Right atrium auricular region (tissue), 2 donors: ENCODE measurements around the gene FAAH2. TPM values are rescaled to one million over a fixed set of nuclear protein-coding genes. Genes with fewer than 3 reads are reported as not detected.

Experiments
- DNase-seq: peaks from one replicate; pipeline ENCODE4 v3.0.0-alpha.2; 2019; ENCODE audit warnings: low spot score
- H3K27ac ChIP-seq, 2 donors: fragments of 200-600 bp; sonication (generic); 1 replicate in 1 of 2; 2 replicates in 1 of 2; pipeline ENCODE4 v1.5.1; 2016 to 2019
- H3K27me3 ChIP-seq, 2 donors: fragments of 200-600 bp; sonication (generic); one replicate each; pipeline versions ENCODE4 v1.5.1 to v1.6.0; 2017 to 2019
- H3K36me3 ChIP-seq: fragments of 200-600 bp; sonication (generic); one replicate; pipeline ENCODE4 v1.5.1; 2016
- H3K4me1 ChIP-seq, 2 donors: fragments of 200-600 bp; sonication (generic); one replicate each; pipeline versions ENCODE4 v1.5.1 to v1.6.0; 2017 to 2019
- H3K4me3 ChIP-seq, 2 donors: fragments of 200-600 bp; sonication (generic); 1 replicate in 1 of 2; 2 replicates in 1 of 2; pipeline ENCODE4 v1.5.1; 2017 to 2019; ENCODE audit warnings: mild to moderate bottlenecking in 1 of 2, moderate library complexity in 1 of 2
- H3K9me3 ChIP-seq, 2 donors: fragments of 200-600 bp; sonication (generic); one replicate each; pipeline ENCODE4 v1.5.1; 2019
- total RNA-seq, 2 donors: library from RNA; depleted of rRNA; stranded (reverse); fragments of >200 nt; gene quantifications; one replicate each; pipeline ENCODE4 v1.1.0, GENCODE V29; 2016
- TF ChIP-seq, protein P1 (sequence below), 2 donors: fragments of 200-600 bp; sonication (generic); IDR thresholded peaks; one replicate each; pipeline ENCODE4 v1.5.1; 2019; ENCODE audit warnings: antibody characterized with exemption in 2 of 2

Gene FAAH2, protein sequence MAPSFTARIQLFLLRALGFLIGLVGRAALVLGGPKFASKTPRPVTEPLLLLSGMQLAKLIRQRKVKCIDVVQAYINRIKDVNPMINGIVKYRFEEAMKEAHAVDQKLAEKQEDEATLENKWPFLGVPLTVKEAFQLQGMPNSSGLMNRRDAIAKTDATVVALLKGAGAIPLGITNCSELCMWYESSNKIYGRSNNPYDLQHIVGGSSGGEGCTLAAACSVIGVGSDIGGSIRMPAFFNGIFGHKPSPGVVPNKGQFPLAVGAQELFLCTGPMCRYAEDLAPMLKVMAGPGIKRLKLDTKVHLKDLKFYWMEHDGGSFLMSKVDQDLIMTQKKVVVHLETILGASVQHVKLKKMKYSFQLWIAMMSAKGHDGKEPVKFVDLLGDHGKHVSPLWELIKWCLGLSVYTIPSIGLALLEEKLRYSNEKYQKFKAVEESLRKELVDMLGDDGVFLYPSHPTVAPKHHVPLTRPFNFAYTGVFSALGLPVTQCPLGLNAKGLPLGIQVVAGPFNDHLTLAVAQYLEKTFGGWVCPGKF
- total RNA-seq: 1 to 10 TPM in 1 of 2 donors, under 1 TPM in 1; 0.44 to 1.5 TPM

DNA sequence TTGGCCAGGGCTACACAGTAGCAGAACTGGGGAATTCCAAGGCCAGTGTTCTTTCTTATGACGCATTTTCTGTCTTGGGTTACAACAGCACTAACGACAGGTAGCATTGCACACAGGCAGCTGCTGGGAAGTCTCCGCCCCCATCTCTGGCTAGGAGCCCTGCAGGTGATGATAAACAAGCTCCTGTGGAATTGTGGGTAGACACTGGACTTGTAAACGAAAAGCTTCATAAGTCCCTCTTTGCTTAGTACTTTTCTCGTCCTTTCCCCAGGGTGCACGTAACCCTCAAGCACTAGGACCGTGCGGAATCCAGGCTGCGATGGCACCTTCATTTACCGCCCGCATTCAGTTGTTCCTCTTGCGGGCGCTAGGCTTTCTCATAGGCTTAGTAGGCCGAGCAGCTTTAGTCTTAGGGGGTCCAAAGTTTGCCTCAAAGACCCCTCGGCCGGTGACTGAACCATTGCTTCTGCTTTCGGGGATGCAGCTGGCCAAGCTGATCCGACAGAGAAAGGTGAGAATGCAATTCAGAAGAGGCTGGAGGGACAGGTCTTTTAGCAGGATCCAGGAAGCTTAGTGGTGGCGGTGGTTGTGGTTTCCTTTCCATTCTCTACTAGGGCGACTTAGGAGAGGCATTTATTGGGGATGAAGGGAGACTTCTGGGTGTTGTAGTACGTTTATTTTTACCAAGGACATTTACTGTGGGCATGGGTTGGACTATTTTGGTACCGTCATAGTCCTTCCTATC, at the start of gene FAAH2:
Gene FAAH2, plus strand, starts transcription at position 200 of the 745 bp plus-strand sequence. Its CDS starts 120 bp downstream, at position 320.
- no peaks in the 10 kb centered on the region for H3K9me3 ChIP-seq
- peak within 1 kb of the TSS in 1 of 2 donors; percentile 28 for H3K4me3 ChIP-seq
- H3K27me3 ChIP-seq: no peaks in the 10 kb centered on the region
- no peak for DNase-seq
- H3K27ac ChIP-seq: no peak within 1 kb of the TSS
- no peaks in the 10 kb centered on the region for H3K36me3 ChIP-seq
- TF ChIP-seq, protein P1, sequence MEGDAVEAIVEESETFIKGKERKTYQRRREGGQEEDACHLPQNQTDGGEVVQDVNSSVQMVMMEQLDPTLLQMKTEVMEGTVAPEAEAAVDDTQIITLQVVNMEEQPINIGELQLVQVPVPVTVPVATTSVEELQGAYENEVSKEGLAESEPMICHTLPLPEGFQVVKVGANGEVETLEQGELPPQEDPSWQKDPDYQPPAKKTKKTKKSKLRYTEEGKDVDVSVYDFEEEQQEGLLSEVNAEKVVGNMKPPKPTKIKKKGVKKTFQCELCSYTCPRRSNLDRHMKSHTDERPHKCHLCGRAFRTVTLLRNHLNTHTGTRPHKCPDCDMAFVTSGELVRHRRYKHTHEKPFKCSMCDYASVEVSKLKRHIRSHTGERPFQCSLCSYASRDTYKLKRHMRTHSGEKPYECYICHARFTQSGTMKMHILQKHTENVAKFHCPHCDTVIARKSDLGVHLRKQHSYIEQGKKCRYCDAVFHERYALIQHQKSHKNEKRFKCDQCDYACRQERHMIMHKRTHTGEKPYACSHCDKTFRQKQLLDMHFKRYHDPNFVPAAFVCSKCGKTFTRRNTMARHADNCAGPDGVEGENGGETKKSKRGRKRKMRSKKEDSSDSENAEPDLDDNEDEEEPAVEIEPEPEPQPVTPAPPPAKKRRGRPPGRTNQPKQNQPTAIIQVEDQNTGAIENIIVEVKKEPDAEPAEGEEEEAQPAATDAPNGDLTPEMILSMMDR (IDR thresholded peaks at IDR 0.05): no peak
- no peaks in the 10 kb centered on the region for H3K4me1 ChIP-seq

DNA sequence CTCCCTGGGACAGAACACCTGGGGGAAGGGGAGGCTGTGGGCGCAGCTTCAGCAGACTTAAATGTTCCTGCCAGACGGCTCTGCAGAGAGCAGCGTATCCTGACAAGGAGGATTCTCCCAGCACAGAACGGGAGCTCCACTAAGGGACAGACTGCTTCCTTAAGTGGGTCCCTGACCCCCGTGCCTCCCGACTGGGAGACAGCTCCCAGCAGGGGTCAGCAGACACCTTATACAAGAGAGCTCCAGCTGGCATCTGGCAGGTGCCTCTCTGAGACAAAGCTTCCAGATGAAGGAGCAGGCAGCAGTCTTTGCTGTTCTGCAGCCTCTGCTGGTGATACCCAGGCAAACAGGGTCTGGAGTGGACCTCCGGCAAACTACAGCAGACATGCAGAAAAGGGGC, 44.5 kb upstream of the FAAH2 start:
- TF ChIP-seq, protein P1 (IDR thresholded peaks at IDR 0.05): no peak
- H3K4me3 ChIP-seq: no peak overlapping the region
- H3K27ac ChIP-seq: no peak overlapping the region
- DNase-seq: no peak
- peaks cover 0 to 23% of the 10 kb centered on the region in 2 donors for H3K9me3 ChIP-seq
- no peaks in the 10 kb centered on the region for H3K4me1 ChIP-seq
- H3K36me3 ChIP-seq: no peaks in the 10 kb centered on the region
- no peaks in the 10 kb centered on the region for H3K27me3 ChIP-seq

DNA sequence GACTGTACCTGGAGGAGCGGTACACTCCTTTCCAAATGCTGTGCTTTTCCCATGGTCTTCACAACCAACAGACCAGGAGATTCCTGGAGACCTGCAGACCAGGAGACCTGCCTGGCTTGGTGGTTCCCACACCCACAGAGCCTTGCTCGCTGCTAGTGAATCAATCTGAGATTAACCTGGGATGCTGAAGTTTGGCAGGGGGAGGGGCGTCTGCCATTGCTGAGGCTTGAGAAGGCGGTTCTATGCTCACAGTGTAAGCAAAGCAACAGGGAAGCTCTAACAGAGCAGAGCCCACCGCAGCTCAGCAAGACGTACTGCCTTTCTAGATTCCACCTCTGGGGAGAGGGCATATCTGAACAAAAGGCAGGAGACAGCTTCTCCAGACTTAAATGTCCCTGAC, 34.5 kb upstream of the FAAH2 start:
- DNase-seq: no peak
- TF ChIP-seq, protein P1 (IDR thresholded peaks at IDR 0.05): no peak
- no peaks in the 10 kb centered on the region for H3K27me3 ChIP-seq
- H3K36me3 ChIP-seq: no peaks in the 10 kb centered on the region
- H3K9me3 ChIP-seq: peaks cover 0 to 7% of the 10 kb centered on the region in 2 donors
- no peak overlapping the region for H3K4me3 ChIP-seq
- no peak overlapping the region for H3K27ac ChIP-seq
- no peaks in the 10 kb centered on the region for H3K4me1 ChIP-seq

DNA sequence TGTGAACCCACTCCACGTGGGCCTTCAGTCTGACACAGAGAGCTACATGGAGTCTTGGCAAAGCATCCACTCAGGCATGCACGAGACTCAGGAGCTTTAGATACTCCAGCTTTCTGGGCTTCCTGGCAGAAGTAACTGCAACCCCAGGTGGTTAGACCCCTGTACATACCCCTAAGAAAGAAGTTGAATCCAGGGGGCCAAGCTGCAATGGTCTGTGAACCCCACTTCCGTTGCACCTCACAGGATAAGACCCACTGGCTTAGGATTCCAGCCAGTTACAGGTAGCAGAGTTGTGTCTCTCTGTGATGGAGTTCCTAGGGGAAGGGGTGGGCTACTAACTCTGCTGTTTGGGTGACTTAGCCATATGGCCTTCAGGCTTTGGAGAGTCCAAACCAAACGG, 21.4 kb upstream of the FAAH2 start:
- TF ChIP-seq, protein P1 (IDR thresholded peaks at IDR 0.05): no peak
- Histone ChIP-seq H3K27ac (no peak overlapping the region), H3K9me3 (peaks cover 0 to 31% of the 10 kb centered on the region in 2 donors), H3K36me3 (no peaks in the 10 kb centered on the region), H3K27me3 (no peaks in the 10 kb centered on the region), H3K4me3 (no peak overlapping the region), H3K4me1 (no peaks in the 10 kb centered on the region)
- no peak for DNase-seq

DNA sequence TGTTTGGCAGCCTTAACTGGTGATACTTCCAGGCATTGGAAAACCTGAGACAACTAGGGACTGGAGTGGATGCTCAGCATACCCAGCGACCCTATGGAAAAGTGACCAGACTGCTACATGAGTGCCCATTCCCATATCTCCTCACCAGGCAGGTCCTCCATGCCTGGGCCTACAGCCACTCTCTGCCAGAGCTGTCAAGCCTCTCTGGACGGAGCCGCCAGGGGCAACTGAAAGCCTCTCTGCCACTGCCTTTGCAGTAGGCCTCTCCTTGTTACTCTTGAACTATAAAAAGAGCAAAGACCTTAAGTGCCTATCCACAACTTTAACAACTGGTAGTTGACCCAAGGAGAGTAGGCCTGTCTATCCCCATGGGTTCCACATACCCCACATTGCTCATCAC, 20.2 kb upstream of the FAAH2 start:
- no peaks in the 10 kb centered on the region for H3K27me3 ChIP-seq
- TF ChIP-seq, protein P1 (IDR thresholded peaks at IDR 0.05): no peak
- DNase-seq: no peak
- no peaks in the 10 kb centered on the region for H3K4me1 ChIP-seq
- no peak overlapping the region for H3K27ac ChIP-seq
- peaks cover 0 to 31% of the 10 kb centered on the region in 2 donors for H3K9me3 ChIP-seq
- H3K36me3 ChIP-seq: no peaks in the 10 kb centered on the region
- H3K4me3 ChIP-seq: no peak overlapping the region
